K562 (cell line): ENCODE measurements around the gene TCF12. TPM values are rescaled to one million over a fixed set of nuclear protein-coding genes. Genes with fewer than 3 reads are reported as not detected.

Experiments
- BACH1 ChIP-seq: fragments of 200-800 bp; sonication (Bioruptor generic); IDR thresholded peaks from 2 replicates; pipeline ENCODE4 v1.6.1; 2016; ENCODE audit warnings: missing genetic modification characterization, missing compliant biosample characterization
- DIDO1 ChIP-seq: fragments of 450-650 bp; IDR thresholded peaks from 2 replicates; pipeline ENCODE4 v1.6.1; 2016; ENCODE audit warnings: low read depth, missing biosample characterization, missing genetic modification characterization
- GTF3C2 ChIP-seq: IDR thresholded peaks from 3 replicates; pipeline ENCODE4 v1.6.1; 2011; ENCODE audit warnings: borderline replicate concordance, mild to moderate bottlenecking, moderate library complexity; ENCODE audit not compliant: insufficient read length; ENCODE audit errors: extremely low read depth
- HDAC1 ChIP-seq, 2 experiments: fragments of 450-650 bp; IDR thresholded peaks; 2 replicates each; pipeline ENCODE4 v1.6.1; 2016 to 2017; ENCODE audit warnings: inconsistent platforms in 1 of 2, mild to moderate bottlenecking in 1 of 2, moderate library complexity in 1 of 2
- HMGXB4 ChIP-seq: sonication (generic); formaldehyde crosslinking; IDR thresholded peaks from 2 replicates; pipeline ENCODE4 v1.8.1; 2023; ENCODE audit warnings: mild to moderate bottlenecking, missing genetic modification reagents
- HOXB6 ChIP-seq: fragments of 250-450 bp; sonication (Bioruptor Pico); IDR thresholded peaks from 2 replicates; pipeline ENCODE4 v1.5.1; 2022; ENCODE audit warnings: mild to moderate bottlenecking, borderline replicate concordance
- MAFF ChIP-seq: IDR thresholded peaks from 2 replicates; pipeline ENCODE4 v1.6.1; 2012; ENCODE audit warnings: low read length, improper control_type of control experiment
- NFIC ChIP-seq: fragments of 450-650 bp; IDR thresholded peaks from 2 replicates; pipeline ENCODE4 v1.6.1; 2017; ENCODE audit warnings: mild to moderate bottlenecking, inconsistent platforms
- RUNX1 ChIP-seq: sonication (generic); IDR thresholded peaks from 2 replicates; pipeline ENCODE4 v1.6.1; 2016; ENCODE audit warnings: antibody characterized with exemption, low read depth
- TSHZ1 ChIP-seq: fragments of 250-450 bp; sonication (Bioruptor Pico); IDR thresholded peaks from 2 replicates; pipeline ENCODE4 v1.4.0; 2020; ENCODE audit warnings: mild to moderate bottlenecking, moderate library complexity
- WHSC1 ChIP-seq: IDR thresholded peaks from one replicate; pipeline ENCODE4 v1.6.1; 2012; ENCODE audit warnings: low read length, control low read depth, inconsistent platforms
- YBX1 ChIP-seq: fragments of 450-650 bp; IDR thresholded peaks from 2 replicates; pipeline ENCODE4 v1.7.1; 2016; ENCODE audit warnings: mild to moderate bottlenecking
- ZBTB33 ChIP-seq: sonication (generic); formaldehyde crosslinking; IDR thresholded peaks from 2 replicates; pipeline ENCODE4 v1.8.1; 2023; ENCODE audit warnings: mild to moderate bottlenecking, missing genetic modification reagents
- ZNF124 ChIP-seq: sonication (generic); formaldehyde crosslinking; IDR thresholded peaks from 2 replicates; pipeline ENCODE4 v1.8.1; 2022; ENCODE audit warnings: missing genetic modification reagents
- ZNF239 ChIP-seq: fragments of 250-450 bp; sonication (Bioruptor Pico); IDR thresholded peaks from 2 replicates; pipeline ENCODE4 v1.4.0; 2020; ENCODE audit warnings: mild to moderate bottlenecking
- ZNF311 ChIP-seq: fragments of 250-450 bp; sonication (Bioruptor Pico); IDR thresholded peaks from 2 replicates; pipeline ENCODE4 v1.4.0; 2020; ENCODE audit warnings: mild to moderate bottlenecking, moderate library complexity
- ZNF695 ChIP-seq: fragments of 450-650 bp; formaldehyde crosslinking; IDR thresholded peaks from 2 replicates; pipeline ENCODE4 v1.4.0; 2020; ENCODE audit warnings: mild to moderate bottlenecking, moderate library complexity
- polyA plus RNA-seq, 8 experiments: library from polyadenylated mRNA; depleted of rRNA in 4 of 8; stranded (reverse) in 5 of 8; unstranded in 3 of 8; fragments of >200 nt; fragmentation: Nextera tagmentation in 2 of 8; fragmentation: Illumina TruSeq in 1 of 8; extraction: Ambion mirVana in 2 of 8; extraction: Trizol in 1 of 8; gene quantifications; 2 replicates each; pipeline versions ENCODE4 v1.2.1 to v1.2.3, GENCODE V29; 2011 to 2014; ENCODE audit warnings: inconsistent platforms in 1 of 8, missing spikeins in 1 of 8
- total RNA-seq, 7 experiments: library from RNA; depleted of rRNA in 6 of 7; stranded (reverse); fragments of >200 nt in 6 of 7; fragmentation: Illumina TruSeq in 2 of 7; extraction: Trizol in 2 of 7; gene quantifications; 2 replicates each; pipeline versions ENCODE4 v1.2.1 to v1.2.3, GENCODE V29; 2011 to 2021; ENCODE audit warnings: low replicate concordance in 1 of 7

The TCF12 gene
- total and polyA plus RNA-seq, 9 of the 15 experiments (the other 6 are each of a cell fraction or from before 2014, with no cell fraction given): 10.5 to 132 (median 52.9) TPM

GRCh38 chr15:56886932-56887781 lies 31.3 kb upstream of the TCF12 start (continued):
- no peak for TF ChIP-seq TSHZ1
- TF ChIP-seq RUNX1: no peak
- TF ChIP-seq HDAC1 (IDR thresholded peaks at IDR 0.05): peak in 1 of 2 experiments; percentile 68; a peak in 1 of 4 replicates
- no peak for TF ChIP-seq WHSC1
- TF ChIP-seq HMGXB4 (CRISPR knock-in tag): 0 out of 2 replicates have a peak, but pooled peaks have one; percentile 44
- TF ChIP-seq ZNF311 (CRISPR knock-in tag): no peak
- TF ChIP-seq NFIC: peak; percentile 45
- TF ChIP-seq GTF3C2: no peak
- TF ChIP-seq MAFF: no peak
- TF ChIP-seq ZBTB33: peak; percentile 11; the same call in 1 of the 2 replicates
- TF ChIP-seq ZNF695 (CRISPR knock-in tag): no peak
- peak; percentile 74; the same call in 1 of the 2 replicates for TF ChIP-seq BACH1 (tag)
- no peak; the same call in 1 of the 2 replicates for TF ChIP-seq DIDO1 (tag)
- no peak for TF ChIP-seq ZNF124
- TF ChIP-seq HOXB6 (CRISPR knock-in tag): no peak
- no peak for TF ChIP-seq YBX1
- TF ChIP-seq ZNF239 (CRISPR knock-in tag): no peak
